ENCODE data around the gene CHDH.
A peak's percentile ranks its signal among the peaks of the same experiment; 100 is the strongest.

CHDH gene

DNA sequence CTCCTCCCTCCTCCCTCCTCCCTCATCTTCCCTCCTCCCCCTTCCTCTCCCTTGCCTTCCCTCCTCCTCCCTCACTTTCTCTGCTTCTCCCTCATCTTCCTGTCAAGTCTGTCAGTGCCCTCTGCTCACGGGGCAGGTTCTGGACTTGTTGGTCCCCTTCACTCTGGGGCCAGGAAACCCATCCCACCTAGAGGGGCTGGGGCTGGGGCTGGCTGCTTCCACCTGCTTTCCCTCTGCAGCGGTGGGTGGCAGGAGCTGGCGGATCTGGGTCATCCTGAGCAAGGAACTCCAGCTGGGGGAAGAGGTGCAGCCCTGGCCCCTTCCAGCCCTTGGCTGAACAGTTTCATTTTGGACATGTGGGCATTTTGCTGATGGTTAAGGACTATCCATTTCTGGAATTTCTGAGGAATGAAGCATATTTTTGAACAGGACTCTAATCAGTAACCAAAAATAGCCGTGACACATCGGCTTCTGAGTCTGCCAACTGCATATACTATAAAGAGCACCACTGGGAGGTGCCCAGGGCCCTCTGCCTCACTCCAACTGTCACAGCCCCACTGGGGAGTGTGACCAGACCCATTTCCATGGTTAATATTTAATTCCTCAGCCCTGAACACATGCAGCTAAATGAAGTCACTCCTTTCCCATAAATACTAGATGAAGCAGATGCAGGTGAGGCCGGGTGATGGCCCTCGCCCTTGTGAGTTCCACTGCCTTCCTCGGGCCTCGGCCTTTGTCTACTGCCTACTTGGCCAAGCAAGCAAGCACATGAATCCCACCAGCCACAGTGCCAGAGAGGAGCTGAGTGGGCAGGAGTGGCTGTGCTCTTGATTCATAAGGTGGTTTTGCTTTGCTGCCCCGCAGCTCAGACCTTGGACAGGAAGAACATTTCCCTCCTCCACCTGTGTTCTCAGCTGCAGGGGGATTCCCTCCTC, 39.8 kb downstream of the CHDH start:
- DNase-seq, result peak; percentile 61

DNA sequence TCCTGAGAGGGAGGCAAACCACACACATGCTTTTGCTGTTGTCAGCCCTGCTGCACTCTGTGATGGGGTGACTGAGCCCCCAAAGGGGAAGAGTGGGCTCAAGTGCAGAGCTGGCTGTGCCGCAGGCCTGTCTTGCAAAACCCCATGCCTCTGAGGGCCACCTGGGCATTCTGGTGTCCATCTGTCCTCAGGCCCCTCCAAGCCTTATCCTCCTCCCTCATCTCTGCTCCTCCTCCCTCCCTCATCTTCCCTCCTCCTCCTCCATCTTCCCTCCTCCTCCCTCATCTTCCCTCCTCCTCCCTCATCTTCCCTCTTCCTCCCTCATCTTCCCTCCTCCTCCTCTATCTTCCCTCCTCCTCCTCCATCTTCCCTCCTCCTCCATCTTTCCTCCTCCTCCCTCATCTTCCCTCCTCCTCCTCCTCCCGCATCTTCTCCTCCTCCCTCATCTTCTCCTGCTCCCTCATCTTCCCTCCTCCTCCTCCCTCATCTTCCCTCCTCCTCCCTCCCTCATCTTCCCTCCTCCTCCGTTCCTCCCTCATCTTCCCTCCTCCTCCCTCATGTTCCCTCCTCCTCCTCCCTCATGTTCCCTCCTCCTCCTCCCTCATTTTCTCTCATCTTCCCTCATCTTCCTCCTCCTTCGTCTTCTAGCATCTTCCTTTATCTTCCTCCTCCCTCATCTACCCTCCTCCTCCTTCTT, 40.6 kb downstream of the CHDH start:
- DNase-seq, result no peak

DNA sequence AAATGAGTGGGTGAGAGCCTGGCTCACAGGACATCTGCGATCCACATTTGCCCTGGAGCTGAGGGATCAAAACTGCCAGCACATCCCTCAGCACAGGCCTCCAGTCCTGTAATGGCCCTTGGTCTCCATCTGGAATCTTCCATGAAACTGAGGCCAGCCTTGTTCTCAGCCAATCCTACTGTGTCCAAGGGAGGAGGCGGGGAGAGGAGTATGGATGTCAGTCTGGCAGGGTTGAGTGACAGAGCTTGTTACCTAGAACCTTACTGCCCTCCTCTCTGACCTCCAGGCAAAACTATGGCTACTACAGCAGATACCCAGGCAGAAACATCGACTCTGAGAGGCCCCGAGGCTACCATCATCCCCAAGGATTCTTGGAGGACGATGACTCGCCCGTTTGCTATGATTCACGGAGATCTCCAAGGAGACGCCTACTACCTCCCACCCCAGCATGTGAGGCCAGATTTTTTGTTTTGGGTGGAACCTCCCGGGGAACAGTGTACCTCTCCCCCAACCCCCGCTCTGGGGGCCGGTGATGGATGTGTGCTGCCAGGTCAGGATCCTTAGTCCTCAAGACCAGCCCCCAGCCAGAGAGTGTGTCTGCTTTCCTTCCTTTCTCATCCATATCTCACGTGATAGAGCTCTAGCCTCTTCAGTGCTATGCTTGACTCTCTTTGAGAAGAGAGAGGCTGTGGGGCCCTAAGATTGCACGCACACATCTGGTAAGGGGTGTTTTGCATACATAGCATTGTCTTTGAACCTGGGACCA, 41.3 kb downstream of the CHDH start:
- peak; percentile 68 for DNase-seq

DNA sequence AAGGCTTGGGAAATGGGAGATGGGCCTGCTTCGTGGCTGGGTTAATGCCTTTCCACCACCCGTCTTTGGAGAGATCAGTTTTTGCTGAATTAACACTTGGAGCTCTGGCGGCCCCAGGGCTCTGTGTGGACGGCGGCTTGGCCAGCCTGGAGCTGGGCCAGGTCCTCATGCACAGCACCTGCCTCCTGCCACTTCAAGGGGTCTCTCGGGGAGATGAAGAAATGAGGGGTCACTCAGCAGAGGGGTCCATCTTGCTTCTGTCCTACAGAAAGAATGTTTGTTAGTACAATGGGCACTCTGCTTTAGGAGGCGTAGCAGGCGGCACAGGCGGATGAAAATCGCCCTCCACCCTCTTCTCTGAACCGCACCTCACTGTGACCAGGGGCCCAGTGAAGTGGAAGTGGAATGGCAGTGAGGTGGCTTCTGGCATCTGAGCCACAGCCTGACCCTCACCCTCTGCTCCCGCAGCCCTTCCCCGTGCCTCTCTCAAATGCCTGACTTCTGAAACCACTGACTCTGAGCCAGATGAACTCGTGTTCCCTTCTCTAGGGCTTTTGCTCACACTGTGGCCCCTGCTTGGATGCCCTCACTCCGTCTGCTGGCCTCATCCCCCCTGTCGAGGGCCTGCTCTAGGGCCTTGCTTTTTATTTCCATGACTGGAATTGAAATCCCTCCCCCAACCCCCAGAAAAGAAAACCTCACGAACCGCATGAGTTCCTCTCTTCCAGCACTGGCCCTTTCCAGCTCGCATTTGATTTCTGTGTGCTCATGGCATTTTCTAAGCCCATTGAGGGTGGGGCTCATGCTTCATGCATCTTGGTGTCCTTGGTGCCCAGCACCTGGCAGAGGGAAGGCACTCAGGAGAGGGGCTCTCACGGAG, 42.2 kb downstream of the CHDH start:
- no peak for DNase-seq

DNA sequence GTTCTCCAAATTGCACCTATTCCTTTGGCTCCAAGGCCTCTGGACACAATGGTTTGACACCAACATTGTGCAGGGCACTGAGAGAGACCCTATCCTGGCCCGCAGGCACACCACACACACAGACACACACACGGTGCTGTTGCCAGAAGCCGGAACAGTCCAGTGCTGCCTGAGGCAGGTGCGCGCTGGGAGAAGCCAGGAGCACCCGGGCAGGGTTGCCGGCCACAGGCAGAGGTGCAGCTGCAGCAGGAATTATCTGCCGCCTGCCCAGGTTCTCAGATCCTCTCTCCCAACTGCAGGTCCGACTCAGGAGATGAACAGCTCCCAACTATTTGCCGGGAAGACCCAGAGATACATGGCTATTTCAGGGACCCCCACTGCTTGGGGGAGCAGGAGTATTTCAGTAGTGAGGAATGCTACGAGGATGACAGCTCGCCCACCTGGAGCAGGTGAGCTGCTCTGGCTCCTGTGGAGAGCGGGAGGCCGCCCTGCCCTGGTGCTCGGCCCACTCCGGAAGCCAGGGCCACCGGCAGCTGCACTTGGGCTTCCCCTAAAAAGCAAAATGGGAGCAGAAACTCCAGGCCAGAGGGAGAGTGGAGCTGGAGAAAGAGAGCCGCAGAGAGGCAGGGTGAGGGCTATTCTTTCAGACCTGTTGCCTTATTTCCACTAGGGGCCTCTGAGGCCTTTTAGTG, 42.9 kb downstream of the CHDH start:
- no peak for DNase-seq

DNA sequence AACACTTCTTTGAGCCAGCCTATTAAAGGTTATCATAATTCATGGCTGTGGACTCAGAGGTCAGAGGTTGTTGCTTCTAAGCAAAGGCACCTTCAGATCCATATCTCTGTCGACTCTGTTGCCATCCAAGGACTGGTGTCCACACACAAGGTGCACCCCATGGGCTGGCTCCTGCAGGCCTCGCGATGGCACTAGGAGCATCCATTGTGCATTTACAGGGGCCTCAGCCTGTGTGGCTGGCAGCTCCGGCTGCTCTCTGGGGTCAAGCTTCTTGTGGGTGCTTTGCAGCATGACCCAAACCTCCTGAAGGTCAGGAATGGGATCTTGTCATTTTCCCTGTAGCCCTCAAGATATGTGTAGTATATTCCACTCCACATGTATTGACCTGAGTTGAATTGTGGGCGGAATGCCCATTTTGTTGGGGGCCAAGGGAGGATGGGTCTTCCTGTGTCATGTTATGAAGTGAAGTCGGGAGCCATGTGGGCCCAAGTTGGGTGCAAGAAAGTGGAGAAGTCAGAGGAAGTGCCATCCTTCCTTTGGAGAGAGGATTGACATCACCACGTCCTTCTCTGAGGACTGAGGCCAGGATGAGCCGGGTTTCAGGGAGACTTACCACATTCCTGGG, 43.9 kb downstream of the CHDH start:
- DNase-seq, result no peak

DNA sequence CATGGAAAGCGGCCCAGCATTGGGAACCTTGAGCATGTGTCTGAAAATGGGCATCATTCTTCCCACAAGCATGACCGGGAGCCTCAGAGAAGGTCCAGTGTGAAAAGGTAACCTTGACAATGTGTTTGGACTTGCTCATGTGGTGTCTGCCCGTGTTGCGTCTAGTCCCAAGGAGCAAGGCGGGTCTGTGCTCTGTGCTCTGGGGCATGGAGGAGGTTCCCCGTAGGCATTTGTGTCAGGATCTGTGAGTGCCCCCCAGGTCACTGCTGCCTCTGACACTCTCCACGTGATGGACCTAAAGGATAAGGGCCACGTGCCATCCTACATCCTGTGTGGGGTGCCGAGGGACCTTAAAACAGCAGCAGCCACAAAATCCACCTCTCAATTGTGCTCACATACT, 44.9 kb downstream of the CHDH start:
- no peak for DNase-seq

DNA sequence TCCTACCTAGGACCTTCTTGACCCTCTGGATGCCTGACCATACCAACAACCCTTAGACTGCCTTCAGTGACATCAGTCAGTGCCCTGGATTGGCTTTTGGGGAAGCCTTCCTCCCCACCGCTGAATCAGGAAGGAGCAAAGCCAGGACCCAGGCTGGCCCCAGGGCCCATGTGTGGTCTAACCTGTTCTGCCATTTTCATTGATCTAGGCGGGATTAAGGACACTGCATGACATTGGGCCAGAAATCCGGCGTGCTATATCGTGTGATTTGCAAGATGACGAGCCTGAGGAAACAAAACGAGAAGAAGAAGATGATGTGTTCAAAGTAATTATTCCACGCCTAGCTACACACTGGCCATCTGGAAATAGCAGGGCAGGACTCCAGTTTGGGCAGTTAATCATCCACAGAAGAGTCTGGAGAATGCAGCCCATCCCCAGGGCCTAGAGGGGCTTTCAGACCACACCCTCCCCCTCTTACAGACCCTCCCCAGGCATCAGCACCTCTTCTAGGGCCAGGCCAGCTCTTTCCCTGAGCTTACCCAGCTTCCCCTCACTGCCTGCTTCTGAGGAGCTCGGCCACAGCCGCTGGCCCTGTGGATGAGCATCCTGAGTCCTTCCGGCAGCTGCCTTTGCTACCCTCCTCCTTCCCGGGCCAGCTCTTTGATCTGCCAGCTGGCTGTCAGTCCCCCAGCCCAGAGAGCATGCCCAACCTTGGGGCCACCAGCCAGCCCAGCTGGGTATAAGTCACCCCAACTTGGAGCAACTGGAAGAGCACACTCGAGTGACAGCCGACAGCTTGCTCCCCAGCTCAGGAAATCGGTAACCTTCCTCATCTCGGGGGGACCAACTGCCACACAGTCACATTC, 45.9 kb downstream of the CHDH start:
- no peak for DNase-seq

DNA sequence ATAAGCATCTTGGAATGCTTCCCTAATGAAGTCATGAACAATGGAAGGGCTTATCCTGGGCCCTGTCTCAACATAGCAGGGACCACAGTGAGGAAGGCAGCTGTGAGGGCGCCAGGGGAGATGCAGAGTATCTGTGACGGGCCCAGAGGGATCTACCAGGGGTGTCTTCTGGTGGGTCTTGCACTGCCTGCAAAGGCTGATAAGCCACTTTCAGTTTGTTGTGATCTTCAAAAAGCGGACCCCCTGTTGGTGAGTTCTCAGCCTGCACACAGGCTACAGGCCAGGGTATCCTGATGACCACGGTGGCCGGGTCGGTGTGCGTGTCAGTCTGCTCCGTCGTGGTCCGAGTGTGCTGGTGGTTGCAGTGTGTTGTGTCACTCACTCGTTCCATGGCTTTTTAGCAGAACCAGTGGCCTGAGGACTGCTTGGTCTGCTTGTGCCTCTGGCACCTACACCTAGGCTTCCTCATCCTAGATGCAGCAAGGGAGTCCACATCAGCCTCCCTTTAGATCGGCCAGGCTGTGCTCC, 46.8 kb downstream of the CHDH start:
- no peak for DNase-seq

DNA sequence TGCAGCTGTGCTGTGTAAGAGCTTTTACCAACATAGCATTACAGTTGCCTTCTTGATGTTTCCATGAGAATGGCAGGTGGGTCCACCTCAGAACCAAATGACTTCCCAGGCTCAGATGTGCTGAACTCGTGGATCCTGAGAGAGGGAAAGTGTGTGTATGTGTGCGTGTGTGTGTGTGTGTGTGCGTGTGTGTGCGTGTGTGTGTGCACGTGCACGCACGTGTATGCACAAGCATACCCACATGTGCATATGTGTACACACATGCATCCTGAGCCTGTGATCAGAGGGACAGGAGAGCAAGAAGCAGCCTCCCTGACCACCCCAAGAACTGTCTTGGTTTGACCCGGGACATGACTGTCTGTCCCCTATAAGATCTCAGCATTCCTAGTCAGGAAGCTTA, 48.1 kb downstream of the CHDH start:
- DNase-seq, result no peak

DNA sequence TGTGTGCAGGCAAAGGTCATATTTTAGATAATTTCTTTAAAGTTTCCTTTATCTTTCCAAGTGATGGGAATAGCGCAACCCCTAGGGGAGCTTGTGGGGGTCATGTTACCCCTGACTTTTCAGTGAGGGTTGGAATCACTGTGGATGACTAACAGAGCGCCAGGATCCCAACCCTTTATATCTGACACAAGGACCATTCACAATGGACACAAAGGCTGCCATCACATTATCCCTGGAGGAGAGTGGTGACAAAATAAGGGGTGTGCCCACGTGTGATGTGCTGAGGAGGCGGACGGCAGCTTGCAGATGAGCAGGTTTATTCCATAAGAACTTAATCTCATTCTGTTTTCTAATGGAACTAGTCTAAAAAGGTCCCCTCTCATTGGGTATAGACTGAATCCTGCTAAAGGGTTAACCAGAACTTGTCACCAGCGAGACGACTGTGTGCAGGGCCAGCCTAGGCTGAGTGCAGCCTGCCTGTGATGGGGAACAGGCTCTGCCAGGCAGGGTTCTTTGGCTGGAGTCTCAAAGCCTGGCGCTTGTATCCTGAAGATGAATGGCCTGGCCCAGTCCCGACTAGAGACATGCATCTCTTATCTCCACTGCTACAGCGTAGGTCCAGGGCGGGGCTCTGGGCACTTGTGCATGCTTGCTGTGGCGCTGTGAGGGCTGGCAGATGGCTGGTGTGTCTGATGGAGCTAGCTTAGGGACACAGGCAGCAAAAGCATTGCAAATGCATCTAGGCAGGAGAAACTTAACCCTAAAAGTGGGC, 50.2 kb downstream of the CHDH start:
- DNase-seq, result no peak

DNA sequence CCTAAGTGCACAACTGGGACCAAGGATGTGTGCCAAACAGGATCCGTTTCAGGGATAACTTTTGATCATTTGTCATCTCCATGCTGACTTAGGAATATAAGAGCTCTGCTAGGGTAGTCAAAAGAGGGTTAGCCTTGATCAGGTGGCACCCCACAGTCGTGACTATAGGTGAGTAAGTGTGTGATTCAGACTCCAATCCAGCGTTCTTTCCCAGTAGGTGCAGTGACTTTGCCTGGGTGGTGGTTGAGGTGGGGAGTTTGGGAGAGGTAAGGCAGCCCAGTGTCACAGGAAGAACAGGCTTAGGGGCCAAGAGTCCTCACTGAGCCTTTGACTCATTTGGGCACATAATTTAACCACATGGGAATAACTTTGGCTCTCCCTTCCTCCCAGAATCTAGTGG, 51.0 kb downstream of the CHDH start:
- no peak for DNase-seq

DNA sequence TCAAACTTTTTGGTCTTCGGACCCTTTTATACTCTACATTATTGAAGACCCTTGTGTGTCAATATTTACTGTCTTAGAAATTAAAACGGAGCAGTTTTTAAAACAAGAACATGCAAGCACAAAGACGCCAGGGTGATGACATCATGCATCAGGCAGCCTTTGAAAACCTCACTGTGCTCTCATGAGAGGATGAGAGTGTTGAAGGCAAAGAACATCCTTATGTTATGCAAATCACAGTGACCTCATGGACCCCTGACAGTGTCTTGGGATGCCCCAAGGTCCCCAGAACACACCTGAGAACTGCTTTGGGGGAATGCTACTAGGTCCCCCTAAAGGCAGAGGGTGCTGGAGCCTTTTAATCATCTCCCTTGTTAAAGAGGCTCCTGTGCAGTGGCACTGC, 51.6 kb downstream of the CHDH start:
- DNase-seq, result no peak

DNA sequence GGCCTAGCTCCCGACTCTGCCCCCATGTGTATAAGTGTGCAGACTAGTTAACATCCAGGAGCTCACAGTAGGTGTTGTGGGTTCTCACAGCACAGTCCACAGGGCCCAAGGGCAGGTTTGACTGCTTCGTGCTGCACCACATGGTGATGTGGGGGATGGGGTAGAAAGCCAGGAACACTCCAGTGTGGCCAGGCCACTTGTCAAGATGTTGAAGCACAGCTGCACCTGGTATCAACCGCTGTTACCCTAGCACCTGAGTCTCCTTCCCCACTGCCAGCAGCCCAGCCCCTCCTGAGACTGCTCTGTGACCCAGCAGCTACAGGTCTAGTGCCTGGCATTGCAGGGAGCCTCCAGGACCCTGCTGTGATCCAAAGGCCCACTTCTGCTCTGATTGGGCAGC, 53.4 kb downstream of the CHDH start:
- no peak for DNase-seq

DNA sequence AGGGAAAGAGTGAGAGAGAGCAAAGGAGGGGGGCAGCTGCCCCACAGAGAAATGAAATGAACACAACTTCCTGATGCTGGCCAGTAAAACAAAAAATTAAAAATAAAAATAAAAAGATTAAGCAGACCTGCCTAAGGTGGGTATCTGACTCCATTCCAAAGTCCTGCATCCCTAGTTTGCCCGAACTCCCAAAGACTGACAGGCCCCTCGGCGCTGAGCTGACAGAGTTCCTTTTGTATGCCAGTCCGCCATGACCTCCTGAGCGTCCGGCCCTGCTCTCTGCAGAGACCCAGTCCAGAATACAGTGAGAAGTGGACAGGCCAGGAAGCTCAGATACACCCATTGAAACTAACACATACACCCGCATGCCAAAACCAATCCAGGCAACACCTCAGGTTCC, 54.9 kb downstream of the CHDH start:
- DNase-seq, result no peak

DNA sequence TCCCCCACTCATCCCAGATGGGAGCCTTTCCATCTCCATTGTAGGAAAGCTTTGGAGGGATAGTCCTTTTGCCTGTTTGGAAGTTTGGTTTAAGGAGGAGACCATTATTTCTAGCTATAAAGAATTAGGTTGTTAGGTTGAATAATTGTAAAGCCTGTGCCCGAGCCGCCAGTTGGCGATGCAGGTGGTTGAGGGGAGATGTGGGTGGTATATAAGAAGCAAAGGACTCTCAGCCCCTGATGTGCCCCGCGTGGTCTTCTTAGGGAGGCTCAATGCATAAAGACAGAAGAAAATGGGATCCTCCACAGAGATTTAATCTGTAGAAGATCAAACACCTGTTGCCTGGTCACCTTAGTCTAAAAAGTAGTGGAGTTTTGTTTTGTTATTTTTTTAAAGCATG, 55.7 kb downstream of the CHDH start:
- DNase-seq, result no peak

DNA sequence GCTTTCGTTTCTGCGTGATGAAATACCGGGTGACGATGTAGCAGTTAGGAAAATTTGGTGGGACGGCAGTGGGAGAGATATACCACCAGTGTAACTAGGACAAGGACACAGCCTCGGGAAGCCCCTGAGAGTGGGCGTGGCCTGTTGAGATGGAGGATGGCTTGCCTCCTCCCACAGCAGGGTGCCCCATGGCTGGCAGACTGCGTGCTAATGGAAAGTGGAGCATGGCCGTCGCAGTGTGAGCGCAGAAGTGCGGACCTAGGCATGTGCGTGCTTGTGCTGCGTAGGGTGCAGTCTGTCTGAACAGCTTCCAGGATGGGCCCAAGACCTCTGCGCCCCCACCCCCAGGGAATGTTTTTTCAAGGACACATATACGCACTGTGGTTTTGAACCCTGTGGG, 56.8 kb downstream of the CHDH start:
- DNase-seq, result no peak

DNA sequence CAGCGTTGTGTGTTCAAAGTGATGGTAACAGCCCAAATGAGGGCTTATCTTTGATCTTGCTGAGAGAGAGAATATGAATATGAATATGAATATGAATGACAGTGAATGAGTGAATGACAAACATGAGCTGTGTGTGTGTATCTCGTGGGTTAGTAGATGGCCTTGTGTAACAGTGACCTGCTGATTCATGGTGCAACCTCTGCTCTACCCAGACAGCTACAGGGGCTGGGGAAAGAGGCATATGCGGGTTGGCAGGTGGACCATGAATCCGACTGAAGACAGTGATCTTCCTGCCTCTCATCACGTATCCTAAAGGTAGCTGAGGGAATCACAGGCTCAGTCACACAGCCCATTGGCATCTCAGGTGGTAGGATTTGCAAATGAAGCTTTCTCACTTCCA, 58.2 kb downstream of the CHDH start:
- no peak for DNase-seq

DNA sequence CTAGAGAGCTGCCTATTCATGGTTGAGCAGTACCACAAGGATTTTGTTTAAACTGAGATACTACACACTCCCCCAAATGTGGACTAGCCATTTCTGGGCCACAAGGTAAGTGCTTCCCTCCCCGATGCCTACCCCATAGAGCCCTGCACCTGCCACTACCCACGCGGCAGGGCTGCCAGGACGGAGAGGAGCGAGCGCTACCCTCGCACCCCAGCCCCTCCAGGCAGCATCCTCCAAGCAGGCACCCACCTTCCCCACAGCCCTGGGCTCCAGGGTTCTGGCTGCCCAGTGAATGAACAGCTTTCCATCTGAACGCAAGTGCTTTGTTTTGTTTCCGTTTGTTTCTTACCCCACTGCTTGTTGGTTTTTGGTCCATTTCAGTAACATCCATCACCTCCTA, 59.2 kb downstream of the CHDH start:
- no peak for DNase-seq

Data from amniotic stem cell (primary cell).